HepG2 (cell line): ENCODE results near the gene STATH. TPM values are rescaled to one million over a fixed set of nuclear protein-coding genes. Genes with fewer than 3 reads are reported as not detected.

ENCODE experiments used
- ATAC-seq: fragments of 200-7000 bp; cut with Tn5 transposase; 3 replicates; pipeline ENCODE4 v1.9.1; 2020; ENCODE audit warnings: mild to moderate bottlenecking, moderate library complexity
- BruUV-seq: library from RNA; stranded (reverse); fragments of 400-500 nt; replicated peaks from 2 replicates; lab custom pipeline; 2021; lab: Mats Ljungman, UMichigan
- CTCF ChIA-PET: fragments of 300-600 bp; formaldehyde crosslinking; extraction: SDS; loops from one replicate; lab custom pipeline; 2021; ENCODE audit warnings: low total read pairs, inconsistent platforms, low intra/inter-chr PET ratio; lab: Yijun Ruan, JAX
- POLR2A ChIA-PET: fragments of 350-600 bp; sonication (Branson Sonifier 250); formaldehyde crosslinking; loops from one replicate; lab custom pipeline; 2020; ENCODE audit warnings: antibody characterized with exemption, inconsistent platforms; lab: Yijun Ruan, JAX
- DNase-seq: peaks from one replicate; pipeline ENCODE4 v3.0.0-alpha.2; 2015; ENCODE audit warnings: low spot score
- FAIRE-seq: peaks from 3 replicates; lab custom pipeline; 2011; peaks lifted over from hg19 to GRCh38; lab: Jason Lieb, UNC
- H2AFZ ChIP-seq: one replicate; pipeline ENCODE4 v1.6.1; 2011; ENCODE audit warnings: low read length, inconsistent platforms
- H3K27ac ChIP-seq: fragments of 300-600 bp; 3 replicates; pipeline ENCODE4 v1.8.0; 2011; ENCODE audit warnings: mixed run types, mild to moderate bottlenecking, mixed read lengths, low read length, inconsistent platforms; ENCODE audit not compliant: insufficient read depth; ENCODE audit errors: extremely low read length
- H3K27me3 ChIP-seq, 2 experiments: fragments of 200-600 bp in 1 of 2; 2 replicates in 1 of 2; 3 replicates in 1 of 2; pipeline versions ENCODE4 v1.6.0 to v1.8.0; 2011; ENCODE audit warnings: low read length in 2 of 2, mild to moderate bottlenecking in 2 of 2, moderate library complexity in 2 of 2, inconsistent platforms in 1 of 2; ENCODE audit not compliant: insufficient read depth in 2 of 2, control insufficient read depth in 1 of 2
- H3K36me3 ChIP-seq, 2 experiments: fragments of 200-600 bp in 1 of 2; replicated peaks in 1 of 2; 2 replicates in 1 of 2; 3 replicates in 1 of 2; pipeline versions ENCODE4 v1.5.1 to v1.8.0; 2011; ENCODE audit warnings: low read length in 2 of 2, inconsistent platforms in 1 of 2; ENCODE audit not compliant: insufficient read depth in 2 of 2, control insufficient read depth in 1 of 2
- H3K4me1 ChIP-seq: 2 replicates; pipeline ENCODE4 v1.5.1; 2012; ENCODE audit warnings: low read length, inconsistent platforms; ENCODE audit not compliant: insufficient read depth
- H3K4me2 ChIP-seq: 2 replicates; pipeline ENCODE4 v1.6.0; 2011; ENCODE audit warnings: low read depth, low read length, inconsistent platforms
- H3K4me3 ChIP-seq, 3 experiments: fragments of 200-600 bp in 1 of 3; sonication (generic), shearing (Covaris generic) in 1 of 3; replicated peaks in 1 of 3; 2 replicates each; pipeline ENCODE4 v1.5.1; 2011 to 2016; ENCODE audit warnings: low read length in 3 of 3, inconsistent platforms in 2 of 3, low read depth in 2 of 3, mild to moderate bottlenecking in 2 of 3, control low read depth in 1 of 3, mixed read lengths in 1 of 3; ENCODE audit not compliant: insufficient read depth in 1 of 3
- H3K79me2 ChIP-seq: one replicate; pipeline ENCODE4 v1.6.1; 2011; ENCODE audit warnings: low read length, inconsistent platforms; ENCODE audit not compliant: insufficient read depth
- H3K9ac ChIP-seq: 2 replicates; pipeline ENCODE4 v1.6.0; 2011; ENCODE audit warnings: mild to moderate bottlenecking, low read depth, low read length, inconsistent platforms; ENCODE audit not compliant: insufficient read depth
- H3K9me3 ChIP-seq: 2 replicates; pipeline ENCODE4 v1.5.1; 2012; ENCODE audit warnings: mild to moderate bottlenecking, low read length
- H4K20me1 ChIP-seq: 2 replicates; pipeline ENCODE4 v1.6.0; 2011; ENCODE audit warnings: inconsistent platforms, mild to moderate bottlenecking, low read length, moderate library complexity; ENCODE audit not compliant: insufficient read depth
- EEA1 ChIP-seq: sonication (generic); formaldehyde crosslinking; IDR thresholded peaks from 2 replicates; pipeline ENCODE4 v1.5.1; 2020; ENCODE audit warnings: mild to moderate bottlenecking, missing genetic modification reagents, borderline replicate concordance
- FIP1L1 ChIP-seq: fragments of 200-400 bp; formaldehyde crosslinking; IDR thresholded peaks from 2 replicates; pipeline ENCODE4 v1.6.1; 2018; ENCODE audit warnings: low read depth, mild to moderate bottlenecking, low read length, moderate library complexity, borderline replicate concordance; ENCODE audit not compliant: insufficient read depth
- TOPORS ChIP-seq: sonication (generic); formaldehyde crosslinking; IDR thresholded peaks from 2 replicates; pipeline ENCODE4 v1.8.0; 2023; ENCODE audit warnings: mild to moderate bottlenecking, missing genetic modification reagents
- ZBTB7B ChIP-seq: sonication (generic); formaldehyde crosslinking; IDR thresholded peaks from 2 replicates; pipeline ENCODE4 v1.4.0; 2020; ENCODE audit warnings: missing genetic modification reagents
- ZFP90 ChIP-seq: sonication (generic); formaldehyde crosslinking; IDR thresholded peaks from 2 replicates; pipeline ENCODE4 v1.8.0; 2022; ENCODE audit warnings: missing genetic modification reagents, mild to moderate bottlenecking, inconsistent platforms, borderline replicate concordance
- ZNF124 ChIP-seq: sonication (generic); formaldehyde crosslinking; IDR thresholded peaks from 2 replicates; pipeline ENCODE4 v1.4.0; 2020; ENCODE audit warnings: missing genetic modification reagents
- ZNF441 ChIP-seq: sonication (generic); formaldehyde crosslinking; IDR thresholded peaks from 2 replicates; pipeline ENCODE4 v1.7.0; 2021; ENCODE audit warnings: missing genetic modification reagents, borderline replicate concordance
- ZNF747 ChIP-seq: sonication (generic); formaldehyde crosslinking; IDR thresholded peaks from 2 replicates; pipeline ENCODE4 v1.8.1; 2023; ENCODE audit warnings: missing genetic modification reagents, mild to moderate bottlenecking, borderline replicate concordance
- ZNF749 ChIP-seq: sonication (generic); formaldehyde crosslinking; IDR thresholded peaks from 2 replicates; pipeline ENCODE4 v1.8.0; 2022; ENCODE audit warnings: mild to moderate bottlenecking, missing genetic modification reagents, moderate library complexity, borderline replicate concordance
- ZNF788 ChIP-seq: sonication (generic); formaldehyde crosslinking; IDR thresholded peaks from 2 replicates; pipeline ENCODE4 v1.5.0; 2020; ENCODE audit warnings: mild to moderate bottlenecking, missing genetic modification reagents, borderline replicate concordance
- WGBS: methylation state at CpG from one replicate; pipeline ENCODE4 v1.1.6; 2017; ENCODE audit warnings: low lambda C conversion rate; 5-methylcytosine and 5-hydroxymethylcytosine counted together
- in situ Hi-C: cut with HindIII; loops from 2 replicates; pipeline ENCODE4 v1.10.0; 2017; ENCODE audit warnings: low pct_unique_long_range_greater_than_20kb; ENCODE audit not compliant: extremely low pct_ligation_motif_present
- intact Hi-C: fragments of 100-400 bp; cut with micrococcal nuclease; formaldehyde crosslinking; loops from one replicate; pipeline ENCODE4 v1.10.0; 2022; ENCODE audit not compliant: unreplicated experiment
- polyA plus RNA-seq, 8 experiments: library from polyadenylated mRNA; depleted of rRNA in 3 of 8; stranded (reverse) in 7 of 8; unstranded in 1 of 8; fragments of >200 nt; fragmentation: Illumina TruSeq in 4 of 8; extraction: Trizol in 4 of 8; gene quantifications; 2 replicates each; pipeline versions ENCODE4 v1.2.1 to v1.2.3, GENCODE V29; 2011 to 2016; ENCODE audit warnings: low read depth in 4 of 8, missing spikeins in 1 of 8, mixed read lengths in 1 of 8; ENCODE audit not compliant: insufficient read depth in 1 of 8
- total RNA-seq, 5 experiments: library from RNA; depleted of rRNA; stranded (reverse); fragments of >200 nt; fragmentation: Illumina TruSeq; extraction: Trizol; gene quantifications; 2 replicates each; pipeline ENCODE4 v1.2.3, GENCODE V29; 2016; ENCODE audit warnings: low read depth in 1 of 5
- TF ChIP-seq, protein P1 (sequence below): sonication (generic); formaldehyde crosslinking; IDR thresholded peaks from 2 replicates; pipeline ENCODE4 v1.4.0; 2020; ENCODE audit warnings: missing genetic modification reagents
- TF ChIP-seq, protein P2 (sequence below): sonication (generic); formaldehyde crosslinking; IDR thresholded peaks from 2 replicates; pipeline ENCODE4 v1.8.0; 2022; ENCODE audit warnings: mild to moderate bottlenecking, missing genetic modification reagents
- TF ChIP-seq, protein P3 (sequence below): sonication (generic); formaldehyde crosslinking; conservative IDR thresholded peaks from 2 replicates; pipeline ENCODE4 v1.8.0; 2022; ENCODE audit warnings: missing genetic modification reagents
- TF ChIP-seq, protein P4 (sequence below): sonication (generic); formaldehyde crosslinking; IDR thresholded peaks from 2 replicates; pipeline ENCODE4 v1.4.0; 2020; ENCODE audit warnings: missing genetic modification reagents
- TF ChIP-seq, protein P5 (sequence below): sonication (generic); formaldehyde crosslinking; conservative IDR thresholded peaks from 2 replicates; pipeline ENCODE4 v1.8.0; 2022; ENCODE audit warnings: mild to moderate bottlenecking, moderate library complexity, missing genetic modification reagents

The STATH gene
- total and polyA plus RNA-seq, 2 of the 13 experiments (the other 11 are each of a cell fraction or from before 2014, with no cell fraction given) = not detected

DNA sequence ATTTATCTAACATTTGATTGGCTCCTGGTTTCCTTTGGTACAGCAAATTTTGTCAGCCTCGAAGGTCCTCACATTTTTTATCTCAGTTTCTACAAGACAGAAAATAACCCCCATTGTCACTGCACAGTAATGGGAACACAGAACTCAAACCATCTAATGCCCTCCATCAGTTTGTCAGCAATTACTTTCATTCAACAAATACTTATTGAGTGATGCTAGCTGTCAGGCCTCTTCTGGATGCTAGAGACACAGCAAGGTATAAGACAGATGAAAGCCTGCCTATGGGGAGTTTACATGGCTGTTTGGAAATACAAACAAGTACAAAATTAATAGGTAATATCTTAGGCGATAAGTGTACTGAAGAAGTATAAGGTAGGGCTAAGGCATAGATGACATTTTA, 27.5 kb downstream of the STATH start:
- no peak for DNase-seq
- in situ Hi-C loops = no loop called here
- no peaks in the 10 kb centered on the region for H3K27me3 ChIP-seq
- H3K9ac ChIP-seq = no peak overlapping the region
- H3K4me1 ChIP-seq = no peaks in the 10 kb centered on the region
- no peaks in the 10 kb centered on the region for H4K20me1 ChIP-seq
- no peaks in the 10 kb centered on the region for H3K36me3 ChIP-seq
- no peak overlapping the region for H2AFZ ChIP-seq
- no TSS peak for BruUV-seq
- no peak overlapping the region for H3K27ac ChIP-seq
- intact Hi-C loops = no loop called here
- no peaks in the 10 kb centered on the region for H3K79me2 ChIP-seq
- no peak for FAIRE-seq
- WGBS = 47% methylated on average over 2 of the region's 2 CpGs
- no peak overlapping the region for H3K4me3 ChIP-seq
- POLR2A ChIA-PET = no interaction called here
- CTCF ChIA-PET = no interaction called here
- no peak overlapping the region for H3K4me2 ChIP-seq
- no peaks in the 10 kb centered on the region for H3K9me3 ChIP-seq
- ATAC-seq = no peak
- TF ChIP-seq, protein P1, sequence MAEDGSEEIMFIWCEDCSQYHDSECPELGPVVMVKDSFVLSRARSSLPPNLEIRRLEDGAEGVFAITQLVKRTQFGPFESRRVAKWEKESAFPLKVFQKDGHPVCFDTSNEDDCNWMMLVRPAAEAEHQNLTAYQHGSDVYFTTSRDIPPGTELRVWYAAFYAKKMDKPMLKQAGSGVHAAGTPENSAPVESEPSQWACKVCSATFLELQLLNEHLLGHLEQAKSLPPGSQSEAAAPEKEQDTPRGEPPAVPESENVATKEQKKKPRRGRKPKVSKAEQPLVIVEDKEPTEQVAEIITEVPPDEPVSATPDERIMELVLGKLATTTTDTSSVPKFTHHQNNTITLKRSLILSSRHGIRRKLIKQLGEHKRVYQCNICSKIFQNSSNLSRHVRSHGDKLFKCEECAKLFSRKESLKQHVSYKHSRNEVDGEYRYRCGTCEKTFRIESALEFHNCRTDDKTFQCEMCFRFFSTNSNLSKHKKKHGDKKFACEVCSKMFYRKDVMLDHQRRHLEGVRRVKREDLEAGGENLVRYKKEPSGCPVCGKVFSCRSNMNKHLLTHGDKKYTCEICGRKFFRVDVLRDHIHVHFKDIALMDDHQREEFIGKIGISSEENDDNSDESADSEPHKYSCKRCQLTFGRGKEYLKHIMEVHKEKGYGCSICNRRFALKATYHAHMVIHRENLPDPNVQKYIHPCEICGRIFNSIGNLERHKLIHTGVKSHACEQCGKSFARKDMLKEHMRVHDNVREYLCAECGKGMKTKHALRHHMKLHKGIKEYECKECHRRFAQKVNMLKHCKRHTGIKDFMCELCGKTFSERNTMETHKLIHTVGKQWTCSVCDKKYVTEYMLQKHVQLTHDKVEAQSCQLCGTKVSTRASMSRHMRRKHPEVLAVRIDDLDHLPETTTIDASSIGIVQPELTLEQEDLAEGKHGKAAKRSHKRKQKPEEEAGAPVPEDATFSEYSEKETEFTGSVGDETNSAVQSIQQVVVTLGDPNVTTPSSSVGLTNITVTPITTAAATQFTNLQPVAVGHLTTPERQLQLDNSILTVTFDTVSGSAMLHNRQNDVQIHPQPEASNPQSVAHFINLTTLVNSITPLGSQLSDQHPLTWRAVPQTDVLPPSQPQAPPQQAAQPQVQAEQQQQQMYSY = no peak
- TF ChIP-seq, protein P2, sequence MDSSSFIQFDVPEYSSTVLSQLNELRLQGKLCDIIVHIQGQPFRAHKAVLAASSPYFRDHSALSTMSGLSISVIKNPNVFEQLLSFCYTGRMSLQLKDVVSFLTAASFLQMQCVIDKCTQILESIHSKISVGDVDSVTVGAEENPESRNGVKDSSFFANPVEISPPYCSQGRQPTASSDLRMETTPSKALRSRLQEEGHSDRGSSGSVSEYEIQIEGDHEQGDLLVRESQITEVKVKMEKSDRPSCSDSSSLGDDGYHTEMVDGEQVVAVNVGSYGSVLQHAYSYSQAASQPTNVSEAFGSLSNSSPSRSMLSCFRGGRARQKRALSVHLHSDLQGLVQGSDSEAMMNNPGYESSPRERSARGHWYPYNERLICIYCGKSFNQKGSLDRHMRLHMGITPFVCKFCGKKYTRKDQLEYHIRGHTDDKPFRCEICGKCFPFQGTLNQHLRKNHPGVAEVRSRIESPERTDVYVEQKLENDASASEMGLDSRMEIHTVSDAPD (CRISPR knock-in tag) = no peak
- TF ChIP-seq, protein P3, sequence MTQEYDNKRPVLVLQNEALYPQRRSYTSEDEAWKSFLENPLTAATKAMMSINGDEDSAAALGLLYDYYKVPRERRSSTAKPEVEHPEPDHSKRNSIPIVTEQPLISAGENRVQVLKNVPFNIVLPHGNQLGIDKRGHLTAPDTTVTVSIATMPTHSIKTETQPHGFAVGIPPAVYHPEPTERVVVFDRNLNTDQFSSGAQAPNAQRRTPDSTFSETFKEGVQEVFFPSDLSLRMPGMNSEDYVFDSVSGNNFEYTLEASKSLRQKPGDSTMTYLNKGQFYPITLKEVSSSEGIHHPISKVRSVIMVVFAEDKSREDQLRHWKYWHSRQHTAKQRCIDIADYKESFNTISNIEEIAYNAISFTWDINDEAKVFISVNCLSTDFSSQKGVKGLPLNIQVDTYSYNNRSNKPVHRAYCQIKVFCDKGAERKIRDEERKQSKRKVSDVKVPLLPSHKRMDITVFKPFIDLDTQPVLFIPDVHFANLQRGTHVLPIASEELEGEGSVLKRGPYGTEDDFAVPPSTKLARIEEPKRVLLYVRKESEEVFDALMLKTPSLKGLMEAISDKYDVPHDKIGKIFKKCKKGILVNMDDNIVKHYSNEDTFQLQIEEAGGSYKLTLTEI (CRISPR knock-in tag) = no peak
- TF ChIP-seq ZNF749 (no peak), ZNF124 (CRISPR knock-in tag) (no peak), ZNF788 (CRISPR knock-in tag) (no peak), ZBTB7B (CRISPR knock-in tag) (no peak), EEA1 (CRISPR knock-in tag) (no peak), ZNF441 (no peak), ZNF747 (CRISPR knock-in tag) (no peak), ZFP90 (no peak), FIP1L1 (no peak), TOPORS (CRISPR knock-in tag) (no peak)
- TF ChIP-seq, protein P4, sequence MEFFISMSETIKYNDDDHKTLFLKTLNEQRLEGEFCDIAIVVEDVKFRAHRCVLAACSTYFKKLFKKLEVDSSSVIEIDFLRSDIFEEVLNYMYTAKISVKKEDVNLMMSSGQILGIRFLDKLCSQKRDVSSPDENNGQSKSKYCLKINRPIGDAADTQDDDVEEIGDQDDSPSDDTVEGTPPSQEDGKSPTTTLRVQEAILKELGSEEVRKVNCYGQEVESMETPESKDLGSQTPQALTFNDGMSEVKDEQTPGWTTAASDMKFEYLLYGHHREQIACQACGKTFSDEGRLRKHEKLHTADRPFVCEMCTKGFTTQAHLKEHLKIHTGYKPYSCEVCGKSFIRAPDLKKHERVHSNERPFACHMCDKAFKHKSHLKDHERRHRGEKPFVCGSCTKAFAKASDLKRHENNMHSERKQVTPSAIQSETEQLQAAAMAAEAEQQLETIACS = no peak
- TF ChIP-seq, protein P5, sequence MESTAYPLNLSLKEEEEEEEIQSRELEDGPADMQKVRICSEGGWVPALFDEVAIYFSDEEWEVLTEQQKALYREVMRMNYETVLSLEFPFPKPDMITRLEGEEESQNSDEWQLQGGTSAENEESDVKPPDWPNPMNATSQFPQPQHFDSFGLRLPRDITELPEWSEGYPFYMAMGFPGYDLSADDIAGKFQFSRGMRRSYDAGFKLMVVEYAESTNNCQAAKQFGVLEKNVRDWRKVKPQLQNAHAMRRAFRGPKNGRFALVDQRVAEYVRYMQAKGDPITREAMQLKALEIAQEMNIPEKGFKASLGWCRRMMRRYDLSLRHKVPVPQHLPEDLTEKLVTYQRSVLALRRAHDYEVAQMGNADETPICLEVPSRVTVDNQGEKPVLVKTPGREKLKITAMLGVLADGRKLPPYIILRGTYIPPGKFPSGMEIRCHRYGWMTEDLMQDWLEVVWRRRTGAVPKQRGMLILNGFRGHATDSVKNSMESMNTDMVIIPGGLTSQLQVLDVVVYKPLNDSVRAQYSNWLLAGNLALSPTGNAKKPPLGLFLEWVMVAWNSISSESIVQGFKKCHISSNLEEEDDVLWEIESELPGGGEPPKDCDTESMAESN (CRISPR knock-in tag) = no peak
